Neural cell (in vitro differentiated cells): Measurements from ENCODE around the gene SIX1. TPM values are rescaled to one million over a fixed set of nuclear protein-coding genes. Genes with fewer than 3 reads are reported as not detected.

ENCODE experiments used
- H2AFZ ChIP-seq: fragments of 200-600, 300-800 bp; sonication (generic), shearing (Covaris generic); 2 replicates; pipeline ENCODE4 v1.6.0; 2014; ENCODE audit warnings: low read depth, mild to moderate bottlenecking, antibody characterized with exemption, low read length, moderate library complexity
- H3F3A ChIP-seq: fragments of 200-600 bp; shearing (Covaris generic); 2 replicates; pipeline ENCODE4 v1.6.1; 2016; ENCODE audit warnings: mild to moderate bottlenecking, moderate library complexity, mixed read lengths, antibody characterized with exemption, low read length; ENCODE audit not compliant: insufficient read depth, poor library complexity, severe bottlenecking
- H3K27ac ChIP-seq: fragments of 200-600, 300-800 bp; sonication (generic), shearing (Covaris generic); 2 replicates; pipeline ENCODE4 v1.5.1; 2014; ENCODE audit warnings: mild to moderate bottlenecking, low read length, moderate library complexity
- H3K27me3 ChIP-seq: fragments of 300-800, 200-600 bp; sonication (generic), shearing (Covaris generic); 2 replicates; pipeline ENCODE4 v1.6.0; 2014; ENCODE audit warnings: mild to moderate bottlenecking, low read depth, low read length, moderate library complexity; ENCODE audit not compliant: insufficient read depth
- H3K36me3 ChIP-seq: fragments of 300-800, 200-600 bp; sonication (generic), shearing (Covaris generic); 2 replicates; pipeline ENCODE4 v1.5.1; 2014; ENCODE audit warnings: mild to moderate bottlenecking, antibody characterized with exemption, low read length, moderate library complexity; ENCODE audit not compliant: insufficient read depth
- H3K4me2 ChIP-seq: fragments of 300-800, 200-600 bp; sonication (generic), shearing (Covaris generic); 2 replicates; pipeline ENCODE4 v1.6.0; 2014; ENCODE audit warnings: mild to moderate bottlenecking, low read length
- H3K4me3 ChIP-seq: fragments of 300-800, 200-600 bp; sonication (generic), shearing (Covaris generic); 2 replicates; pipeline ENCODE4 v1.5.1; 2014; ENCODE audit warnings: mild to moderate bottlenecking, low read length, moderate library complexity
- H3K79me2 ChIP-seq: fragments of 200-600 bp; shearing (Covaris generic); replicated peaks from 2 replicates; pipeline ENCODE4 v1.6.0; 2014; ENCODE audit warnings: mild to moderate bottlenecking, low read length, moderate library complexity; ENCODE audit not compliant: insufficient read depth
- H3K9ac ChIP-seq: fragments of 300-800, 200-600 bp; sonication (generic), shearing (Covaris generic); 2 replicates; pipeline ENCODE4 v1.6.1; 2016; ENCODE audit warnings: mild to moderate bottlenecking, low read length, mixed read lengths
- H3K9me2 ChIP-seq: fragments of 200-600 bp; shearing (Covaris generic); 2 replicates; pipeline ENCODE4 v1.6.1; 2016; ENCODE audit warnings: mild to moderate bottlenecking, low read length, mixed read lengths; ENCODE audit not compliant: insufficient read depth
- H3K9me3 ChIP-seq: fragments of 200-600, 300-800 bp; sonication (generic), shearing (Covaris generic); 2 replicates; pipeline ENCODE4 v1.6.1; 2016; ENCODE audit warnings: mild to moderate bottlenecking, mixed run types, low read length, moderate library complexity, mixed read lengths
- H4K20me1 ChIP-seq: fragments of 200-600 bp; shearing (Covaris generic); 2 replicates; pipeline ENCODE4 v1.6.1; 2016; ENCODE audit warnings: mild to moderate bottlenecking, mixed run types; ENCODE audit not compliant: insufficient read depth
- EP300 ChIP-seq: fragments of 450-650 bp; conservative IDR thresholded peaks from 2 replicates; pipeline ENCODE4 v1.6.1; 2014; ENCODE audit warnings: antibody characterized with exemption, mild to moderate bottlenecking, moderate library complexity; ENCODE audit not compliant: poor library complexity, severe bottlenecking
- EZH2 ChIP-seq: fragments of 200-600, 300-800 bp; shearing (Covaris generic), sonication (generic); IDR thresholded peaks from 2 replicates; pipeline ENCODE4 v1.6.1; 2014; ENCODE audit warnings: antibody characterized with exemption, low read length, borderline replicate concordance, mild to moderate bottlenecking; ENCODE audit not compliant: insufficient read depth, poor library complexity, severe bottlenecking
- MXI1 ChIP-seq: fragments of 450-650 bp; conservative IDR thresholded peaks from 2 replicates; pipeline ENCODE4 v1.6.1; 2014; ENCODE audit warnings: antibody characterized with exemption, mild to moderate bottlenecking; ENCODE audit not compliant: poor library complexity, severe bottlenecking
- POLR2AphosphoS5 ChIP-seq: IDR thresholded peaks from 2 replicates; pipeline ENCODE4 v1.6.1; 2012
- RAD21 ChIP-seq: fragments of 450-650 bp; conservative IDR thresholded peaks from 2 replicates; pipeline ENCODE4 v1.6.1; 2014; ENCODE audit warnings: antibody characterized with exemption, mild to moderate bottlenecking, moderate library complexity
- SMC3 ChIP-seq: fragments of 450-650 bp; conservative IDR thresholded peaks from 2 replicates; pipeline ENCODE4 v1.6.1; 2014; ENCODE audit warnings: antibody characterized with exemption, mild to moderate bottlenecking, moderate library complexity; ENCODE audit not compliant: poor library complexity
- TAF1 ChIP-seq: IDR thresholded peaks from 2 replicates; pipeline ENCODE4 v1.6.1; 2012; ENCODE audit warnings: low read depth
- polyA plus RNA-seq: library from polyadenylated mRNA; depleted of rRNA; stranded (reverse); fragments of >200 nt; gene quantifications from 2 replicates; pipeline ENCODE4 v1.2.3, GENCODE V29; 2014
- TF ChIP-seq, protein P1 (sequence below): fragments of 450-650 bp; IDR thresholded peaks from 2 replicates; pipeline ENCODE4 v1.5.1; 2014; ENCODE audit warnings: antibody characterized with exemption, mild to moderate bottlenecking, moderate library complexity; ENCODE audit not compliant: poor library complexity, severe bottlenecking
- TF ChIP-seq, protein P2 (sequence below): IDR thresholded peaks from 2 replicates; pipeline ENCODE4 v1.6.1; 2012; ENCODE audit warnings: borderline replicate concordance

Gene SIX1
- polyA plus RNA-seq, 1 donor from 2014 or later, result not detected

DNA sequence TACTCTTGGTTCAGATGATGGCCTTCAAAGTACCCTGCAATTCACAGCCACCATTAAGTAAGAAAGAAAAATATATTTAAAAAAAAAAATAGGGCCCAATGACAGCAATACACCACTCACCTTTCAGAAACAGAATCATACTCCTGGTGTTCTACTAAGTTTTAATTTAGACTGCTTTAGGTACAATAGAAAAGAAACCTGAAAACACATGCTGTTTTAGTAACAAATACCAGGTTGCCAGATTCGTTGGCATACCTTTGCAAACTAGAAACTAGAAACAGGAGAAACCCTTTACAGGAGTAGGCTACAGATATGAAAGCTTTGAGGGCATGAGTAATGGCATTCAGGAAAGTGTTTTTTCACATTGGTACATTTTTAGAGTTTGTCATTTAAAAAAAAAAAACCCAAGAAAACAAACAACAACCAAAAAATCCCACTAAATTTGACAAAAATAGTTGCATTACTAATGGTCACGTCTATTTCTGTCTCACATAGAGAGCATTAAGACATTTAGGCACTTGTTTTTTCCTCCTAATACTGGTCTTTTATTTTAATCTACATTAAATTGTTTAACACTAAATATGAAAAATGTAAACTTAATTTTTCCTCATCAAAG is 4.0 kb downstream of the SIX1 start:
- no peak overlapping the region for H3K27ac ChIP-seq
- no peaks in the 10 kb centered on the region for H3K9me3 ChIP-seq
- no peaks in the 10 kb centered on the region for H3K36me3 ChIP-seq
- no peaks in the 10 kb centered on the region for H3K9me2 ChIP-seq
- H3K9ac ChIP-seq, result no peak overlapping the region
- H3F3A ChIP-seq, result no peaks in the 10 kb centered on the region
- no peaks in the 10 kb centered on the region for H3K79me2 ChIP-seq
- no peak overlapping the region for H2AFZ ChIP-seq
- no peak overlapping the region for H3K4me3 ChIP-seq
- peaks cover 100% of the 10 kb centered on the region for H3K27me3 ChIP-seq
- no peak overlapping the region for H3K4me2 ChIP-seq
- no peaks in the 10 kb centered on the region for H4K20me1 ChIP-seq
- no peak for TF ChIP-seq RAD21

DNA sequence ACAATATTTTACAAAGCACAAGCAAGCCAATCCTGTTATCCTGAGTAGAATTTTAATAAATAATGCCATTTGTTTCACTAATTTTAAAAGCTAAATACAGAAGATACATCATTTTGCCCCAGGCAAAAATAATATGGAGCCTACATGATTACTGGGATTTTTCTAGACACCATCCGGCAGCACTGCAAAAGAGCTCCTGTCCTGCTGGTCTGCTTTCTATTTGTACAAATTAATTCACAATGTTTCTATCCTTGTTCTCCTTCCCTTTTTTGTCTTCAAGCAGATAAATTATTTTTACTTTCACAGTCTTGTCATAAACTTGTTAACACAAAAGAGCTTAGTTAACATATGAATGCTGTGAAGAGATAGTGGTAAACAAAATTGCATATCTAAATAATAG is 4.6 kb downstream of the SIX1 start:
- no peaks in the 10 kb centered on the region for H4K20me1 ChIP-seq
- H2AFZ ChIP-seq, result no peak overlapping the region
- peaks cover 100% of the 10 kb centered on the region for H3K27me3 ChIP-seq
- no peak overlapping the region for H3K27ac ChIP-seq
- no peaks in the 10 kb centered on the region for H3K9me3 ChIP-seq
- TF ChIP-seq RAD21 (no peak), TAF1 (no peak), EZH2 (no peak), SMC3 (no peak)
- TF ChIP-seq, protein P1, sequence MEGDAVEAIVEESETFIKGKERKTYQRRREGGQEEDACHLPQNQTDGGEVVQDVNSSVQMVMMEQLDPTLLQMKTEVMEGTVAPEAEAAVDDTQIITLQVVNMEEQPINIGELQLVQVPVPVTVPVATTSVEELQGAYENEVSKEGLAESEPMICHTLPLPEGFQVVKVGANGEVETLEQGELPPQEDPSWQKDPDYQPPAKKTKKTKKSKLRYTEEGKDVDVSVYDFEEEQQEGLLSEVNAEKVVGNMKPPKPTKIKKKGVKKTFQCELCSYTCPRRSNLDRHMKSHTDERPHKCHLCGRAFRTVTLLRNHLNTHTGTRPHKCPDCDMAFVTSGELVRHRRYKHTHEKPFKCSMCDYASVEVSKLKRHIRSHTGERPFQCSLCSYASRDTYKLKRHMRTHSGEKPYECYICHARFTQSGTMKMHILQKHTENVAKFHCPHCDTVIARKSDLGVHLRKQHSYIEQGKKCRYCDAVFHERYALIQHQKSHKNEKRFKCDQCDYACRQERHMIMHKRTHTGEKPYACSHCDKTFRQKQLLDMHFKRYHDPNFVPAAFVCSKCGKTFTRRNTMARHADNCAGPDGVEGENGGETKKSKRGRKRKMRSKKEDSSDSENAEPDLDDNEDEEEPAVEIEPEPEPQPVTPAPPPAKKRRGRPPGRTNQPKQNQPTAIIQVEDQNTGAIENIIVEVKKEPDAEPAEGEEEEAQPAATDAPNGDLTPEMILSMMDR, result no peak
- TF ChIP-seq, protein P2, sequence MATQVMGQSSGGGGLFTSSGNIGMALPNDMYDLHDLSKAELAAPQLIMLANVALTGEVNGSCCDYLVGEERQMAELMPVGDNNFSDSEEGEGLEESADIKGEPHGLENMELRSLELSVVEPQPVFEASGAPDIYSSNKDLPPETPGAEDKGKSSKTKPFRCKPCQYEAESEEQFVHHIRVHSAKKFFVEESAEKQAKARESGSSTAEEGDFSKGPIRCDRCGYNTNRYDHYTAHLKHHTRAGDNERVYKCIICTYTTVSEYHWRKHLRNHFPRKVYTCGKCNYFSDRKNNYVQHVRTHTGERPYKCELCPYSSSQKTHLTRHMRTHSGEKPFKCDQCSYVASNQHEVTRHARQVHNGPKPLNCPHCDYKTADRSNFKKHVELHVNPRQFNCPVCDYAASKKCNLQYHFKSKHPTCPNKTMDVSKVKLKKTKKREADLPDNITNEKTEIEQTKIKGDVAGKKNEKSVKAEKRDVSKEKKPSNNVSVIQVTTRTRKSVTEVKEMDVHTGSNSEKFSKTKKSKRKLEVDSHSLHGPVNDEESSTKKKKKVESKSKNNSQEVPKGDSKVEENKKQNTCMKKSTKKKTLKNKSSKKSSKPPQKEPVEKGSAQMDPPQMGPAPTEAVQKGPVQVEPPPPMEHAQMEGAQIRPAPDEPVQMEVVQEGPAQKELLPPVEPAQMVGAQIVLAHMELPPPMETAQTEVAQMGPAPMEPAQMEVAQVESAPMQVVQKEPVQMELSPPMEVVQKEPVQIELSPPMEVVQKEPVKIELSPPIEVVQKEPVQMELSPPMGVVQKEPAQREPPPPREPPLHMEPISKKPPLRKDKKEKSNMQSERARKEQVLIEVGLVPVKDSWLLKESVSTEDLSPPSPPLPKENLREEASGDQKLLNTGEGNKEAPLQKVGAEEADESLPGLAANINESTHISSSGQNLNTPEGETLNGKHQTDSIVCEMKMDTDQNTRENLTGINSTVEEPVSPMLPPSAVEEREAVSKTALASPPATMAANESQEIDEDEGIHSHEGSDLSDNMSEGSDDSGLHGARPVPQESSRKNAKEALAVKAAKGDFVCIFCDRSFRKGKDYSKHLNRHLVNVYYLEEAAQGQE, result no peak
- no peak overlapping the region for H3K4me2 ChIP-seq
- H3K9me2 ChIP-seq, result no peaks in the 10 kb centered on the region
- no peaks in the 10 kb centered on the region for H3K79me2 ChIP-seq
- H3K36me3 ChIP-seq, result no peaks in the 10 kb centered on the region
- H3K9ac ChIP-seq, result no peak overlapping the region
- H3F3A ChIP-seq, result no peaks in the 10 kb centered on the region
- no peak overlapping the region for H3K4me3 ChIP-seq

DNA sequence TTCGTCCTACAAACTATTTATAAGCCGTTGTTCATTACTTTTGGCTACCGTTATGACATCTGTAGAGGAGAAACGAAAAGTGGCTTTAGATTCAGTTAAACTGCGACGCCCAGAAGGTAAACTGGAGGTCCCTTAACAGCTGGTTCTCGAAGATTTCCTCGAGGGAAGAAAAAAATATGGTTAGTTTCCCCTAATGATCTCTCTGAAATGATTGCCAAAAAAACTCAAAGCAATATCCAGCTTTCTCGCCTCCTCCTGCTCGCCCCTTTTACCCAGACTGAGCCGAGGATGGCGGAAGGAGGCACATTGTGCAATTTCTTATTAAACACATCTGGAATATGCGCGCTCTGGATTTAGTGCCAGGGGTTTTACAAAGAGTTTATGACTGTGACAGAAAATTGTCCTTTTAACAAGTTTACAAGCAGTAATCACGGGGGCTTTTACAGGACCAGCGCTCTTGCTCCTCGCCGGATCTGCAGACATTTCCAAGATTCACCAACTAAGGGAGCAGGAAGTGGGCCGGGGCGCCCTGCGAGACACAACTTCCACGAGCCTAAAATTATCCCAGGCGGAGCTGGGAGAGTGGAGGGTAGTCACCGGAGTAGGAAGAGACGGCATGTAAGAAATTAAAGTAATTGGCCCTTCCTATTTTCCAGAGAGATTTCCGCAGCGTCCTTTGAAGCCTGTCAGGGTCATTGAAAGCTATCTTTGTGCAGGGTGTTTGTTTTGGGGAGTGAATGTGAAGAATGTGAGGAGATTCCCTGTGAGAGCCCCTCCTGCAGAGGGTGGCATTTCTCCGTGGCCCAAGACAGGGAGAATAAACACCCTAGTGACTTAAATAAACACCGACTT is 5.6 kb downstream of the SIX1 start:
- Histone ChIP-seq H3K9me2 (no peaks in the 10 kb centered on the region), H2AFZ (no peak overlapping the region), H4K20me1 (no peaks in the 10 kb centered on the region), H3K4me2 (no peak overlapping the region), H3K9me3 (no peaks in the 10 kb centered on the region), H3K9ac (no peak overlapping the region), H3K36me3 (no peaks in the 10 kb centered on the region), H3K79me2 (no peaks in the 10 kb centered on the region), H3F3A (no peaks in the 10 kb centered on the region), H3K4me3 (no peak overlapping the region), H3K27ac (no peak overlapping the region), H3K27me3 (peaks cover 100% of the 10 kb centered on the region)
- TF ChIP-seq POLR2AphosphoS5 (peak; percentile 87), EP300 (no peak), MXI1 (no peak)
- TF ChIP-seq, protein P2, result no peak
